Muscle of leg (tissue), 11 donors: Measurements from ENCODE around the gene MCHR1. TPM values are rescaled to one million over a fixed set of nuclear protein-coding genes. Genes with fewer than 3 reads are reported as not detected.
A peak's percentile ranks its signal among the peaks of the same experiment; 100 is the strongest.
"Not testable (repeated sequence)": the region's sequence is repeated elsewhere in the genome, so short reads cannot be mapped to it uniquely, and the experiment has no call there.

Experiments
- DNase-seq: peaks from one replicate; pipeline ENCODE4 v3.0.0; 2013
- H3K27ac ChIP-seq: one replicate; pipeline ENCODE4 v1.5.1; 2013; ENCODE audit warnings: mild to moderate bottlenecking, low read length, control low read depth
- H3K27me3 ChIP-seq: one replicate; pipeline ENCODE4 v1.6.1; 2013; ENCODE audit warnings: low read length; ENCODE audit not compliant: control insufficient read depth, insufficient read depth
- H3K36me3 ChIP-seq: one replicate; pipeline ENCODE4 v1.6.1; 2013; ENCODE audit warnings: low read length; ENCODE audit not compliant: control insufficient read depth, insufficient read depth
- H3K4me1 ChIP-seq: one replicate; pipeline ENCODE4 v1.6.1; 2013; ENCODE audit warnings: low read length; ENCODE audit not compliant: control insufficient read depth, insufficient read depth
- H3K4me3 ChIP-seq: one replicate; pipeline ENCODE4 v1.5.1; 2013; ENCODE audit warnings: low read length, control low read depth
- H3K9me3 ChIP-seq: replicated peaks from 2 replicates; pipeline ENCODE4 v1.6.1; 2013; ENCODE audit warnings: low read depth, low read length; ENCODE audit not compliant: control insufficient read depth
- WGBS: methylation state at CpG from one replicate; pipeline ENCODE4 v1.1.5; 2013; ENCODE audit warnings: missing lambda C conversion rate; ENCODE audit not compliant: insufficient coverage; 5-methylcytosine and 5-hydroxymethylcytosine counted together
- polyA plus RNA-seq, 8 donors: library from polyadenylated mRNA; unstranded; fragments of 120-200 nt; gene quantifications; one replicate each; pipeline versions ENCODE4 v1.2.1 to v1.2.3, GENCODE V29; 2013; ENCODE audit warnings: inconsistent platforms in 1 of 8, low replicate concordance in 1 of 8; ENCODE audit not compliant: insufficient read length in 8 of 8, insufficient read depth in 1 of 8
- total RNA-seq: library from RNA; stranded (reverse); fragments of 120-200 nt; gene quantifications from one replicate; pipeline ENCODE4 v1.2.4, GENCODE V29; 2013

MCHR1 gene
- total and polyA plus RNA-seq, 9 donors = 0.14 to 0.56 (median 0.26) TPM

DNA sequence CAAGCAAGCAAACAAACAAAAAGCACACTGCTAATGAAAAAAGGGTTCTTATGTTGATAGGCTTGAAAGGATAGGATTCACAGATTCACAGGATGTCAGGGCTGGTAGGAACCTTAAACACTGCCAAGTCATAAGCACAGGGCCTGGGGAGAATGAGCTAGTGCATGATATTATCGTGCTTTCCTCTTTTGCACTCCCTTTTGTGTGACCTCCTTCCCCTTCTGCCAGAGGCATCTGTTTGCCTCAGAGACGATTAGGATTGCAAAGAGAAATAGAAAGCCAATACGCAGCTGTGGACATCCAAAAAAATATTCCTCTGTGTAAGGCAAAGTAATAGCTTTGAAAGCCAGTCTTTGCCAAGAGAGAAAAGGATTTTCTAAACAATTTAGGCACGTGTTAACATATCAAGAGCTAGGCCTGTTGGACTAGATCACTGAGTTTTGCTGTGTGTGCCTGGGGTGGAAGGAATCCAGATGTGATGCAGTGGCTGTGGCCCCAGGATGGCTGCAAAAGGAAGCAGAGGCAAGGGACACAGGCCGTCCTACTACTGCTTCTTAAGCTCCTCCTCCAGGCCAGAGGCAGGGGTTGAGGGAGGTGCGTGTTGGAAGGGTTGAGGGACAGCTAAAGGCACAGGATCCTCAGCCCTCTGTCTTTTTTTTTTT, 30.6 kb downstream of the MCHR1 start:
- Histone ChIP-seq H3K27me3 (no peaks in the 10 kb centered on the region), H3K27ac (peak overlapping the region; percentile 67), H3K36me3 (no peaks in the 10 kb centered on the region), H3K4me1 (peaks cover 37% of the 10 kb centered on the region), H3K4me3 (no peak overlapping the region), H3K9me3 (peaks cover 4% of the 10 kb centered on the region)
- 0% methylated on average over 1 of the region's 6 CpGs for WGBS
- peak; percentile 95 for DNase-seq

GRCh38 chr22:40712311-40712710, 33.0 kb downstream of the MCHR1 start:
- peaks cover 38% of the 10 kb centered on the region for H3K4me1 ChIP-seq
- no peaks in the 10 kb centered on the region for H3K36me3 ChIP-seq
- H3K27ac ChIP-seq = no peak overlapping the region
- no peak for DNase-seq
- H3K9me3 ChIP-seq = no peaks in the 10 kb centered on the region
- H3K27me3 ChIP-seq = no peaks in the 10 kb centered on the region
- no peak overlapping the region for H3K4me3 ChIP-seq
- WGBS = 90% methylated on average over 2 of the region's 12 CpGs

GRCh38 chr22:40714499-40715337, 35.4 kb downstream of the MCHR1 start:
- H3K4me3 ChIP-seq = no peak overlapping the region
- H3K27me3 ChIP-seq = no peaks in the 10 kb centered on the region
- DNase-seq = peak; percentile 80
- H3K9me3 ChIP-seq = no peaks in the 10 kb centered on the region
- peaks cover 29% of the 10 kb centered on the region for H3K4me1 ChIP-seq
- WGBS = 0% methylated on average over 6 of the region's 13 CpGs
- no peaks in the 10 kb centered on the region for H3K36me3 ChIP-seq
- peak overlapping the region; percentile 62 for H3K27ac ChIP-seq

DNA sequence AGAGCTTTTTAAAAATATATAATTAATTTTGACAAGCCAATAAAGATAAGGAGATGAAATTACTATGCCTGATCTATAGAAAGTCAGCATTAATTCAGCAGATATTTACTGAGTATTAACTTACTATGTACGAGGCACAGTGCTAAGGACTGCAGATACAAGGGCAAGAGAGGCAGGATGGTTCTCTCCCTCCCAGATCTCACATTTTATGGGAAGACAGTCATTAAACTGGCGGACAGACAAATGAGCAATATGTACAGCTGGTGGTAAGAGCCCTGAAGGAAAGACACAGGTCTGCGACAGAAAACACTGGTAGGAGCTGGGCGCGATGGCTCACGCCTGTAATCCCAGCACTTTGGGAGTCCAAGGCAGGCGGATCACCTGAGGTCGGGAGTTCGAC, 36.8 kb downstream of the MCHR1 start:
- Histone ChIP-seq H3K27me3 (no peaks in the 10 kb centered on the region), H3K27ac (no peak overlapping the region), H3K36me3 (no peaks in the 10 kb centered on the region), H3K4me3 (no peak overlapping the region), H3K4me1 (peaks cover 23% of the 10 kb centered on the region), H3K9me3 (no peaks in the 10 kb centered on the region)
- DNase-seq = no peak
- 93% methylated on average over 3 of the region's 9 CpGs for WGBS

DNA sequence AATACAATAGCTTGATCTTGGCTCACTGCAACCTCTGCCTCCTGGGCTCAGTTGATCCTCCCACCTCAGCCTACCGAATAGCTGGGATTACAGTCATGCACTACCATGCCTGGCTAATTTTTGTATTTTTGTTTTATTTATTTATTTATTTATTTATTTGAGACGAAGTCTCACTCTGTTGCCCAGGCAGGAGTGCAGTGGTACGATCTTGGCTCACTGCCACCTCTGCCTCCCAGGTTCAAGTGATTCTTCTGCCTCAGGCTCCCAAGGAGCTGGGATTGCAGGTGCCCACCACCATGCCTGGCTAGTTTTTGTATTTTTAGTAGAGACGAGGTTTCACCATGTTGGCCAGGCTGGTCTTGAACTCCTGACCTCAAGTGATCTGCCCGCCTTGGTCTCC, 38.4 kb downstream of the MCHR1 start:
- peaks cover 14% of the 10 kb centered on the region for H3K4me1 ChIP-seq
- 80% methylated on average over 1 of the region's 5 CpGs for WGBS
- not testable (repeated sequence) for H3K9me3 ChIP-seq, H3K36me3 ChIP-seq, H3K27ac ChIP-seq, H3K27me3 ChIP-seq, H3K4me3 ChIP-seq, DNase-seq

DNA sequence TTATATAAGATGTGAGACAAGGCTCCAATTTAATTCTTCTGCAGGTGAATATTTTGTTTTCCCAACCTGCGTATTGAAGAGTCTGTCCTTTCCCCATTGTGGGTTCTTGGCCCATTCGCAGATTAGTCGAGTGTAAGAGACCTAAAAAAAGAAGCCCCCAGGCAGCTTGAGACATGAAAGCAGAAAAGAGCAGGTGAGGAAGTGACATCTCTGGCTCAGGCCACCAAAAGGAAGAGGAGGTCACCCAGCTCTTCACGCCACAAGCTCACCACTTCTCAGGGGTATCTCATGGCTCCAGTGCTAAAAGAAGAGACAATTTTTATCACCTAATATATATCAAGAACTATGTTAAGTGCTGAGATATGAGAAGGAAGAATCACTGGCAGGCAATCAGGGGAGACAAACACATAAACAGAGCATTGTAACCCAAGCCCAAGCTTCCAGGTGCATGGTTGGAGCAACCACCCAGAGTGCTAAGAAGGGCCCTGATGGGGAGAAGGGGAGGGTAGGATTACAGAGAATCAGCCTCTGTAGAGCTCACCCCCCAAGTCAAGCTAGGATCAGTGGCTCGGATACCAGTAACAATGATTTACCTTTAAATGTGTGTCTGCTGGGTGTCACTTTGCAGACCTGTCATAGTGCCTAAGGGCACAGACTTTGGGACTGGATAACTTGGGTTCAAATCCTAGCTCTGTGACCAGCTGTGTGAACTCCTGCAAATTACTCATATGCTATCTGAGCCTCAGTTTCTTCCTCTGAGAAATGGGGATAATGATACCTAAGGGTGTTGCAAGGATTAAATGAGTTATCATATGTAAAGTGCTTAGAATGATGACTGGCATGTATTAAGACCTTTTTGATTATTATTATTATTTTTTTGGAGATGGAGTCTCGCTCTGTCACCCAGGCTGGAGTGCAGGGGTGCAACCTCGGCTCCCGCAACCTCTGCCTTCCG, 39.2 kb downstream of the MCHR1 start:
- DNase-seq = no peak
- H3K27me3 ChIP-seq = no peaks in the 10 kb centered on the region
- H3K4me1 ChIP-seq = peaks cover 14% of the 10 kb centered on the region
- no peak overlapping the region for H3K27ac ChIP-seq
- H3K9me3 ChIP-seq = no peaks in the 10 kb centered on the region
- no peak overlapping the region for H3K4me3 ChIP-seq
- 40% methylated on average over 1 of the region's 9 CpGs for WGBS
- H3K36me3 ChIP-seq = no peaks in the 10 kb centered on the region

GRCh38 chr22:40719599-40719998, 40.3 kb downstream of the MCHR1 start:
- peaks cover 8% of the 10 kb centered on the region for H3K4me1 ChIP-seq
- H3K27ac ChIP-seq = no peak overlapping the region
- no peaks in the 10 kb centered on the region for H3K36me3 ChIP-seq
- no peaks in the 10 kb centered on the region for H3K9me3 ChIP-seq
- no peak overlapping the region for H3K4me3 ChIP-seq
- WGBS = 83% methylated on average over 5 of the region's 6 CpGs
- no peaks in the 10 kb centered on the region for H3K27me3 ChIP-seq
- no peak for DNase-seq

DNA sequence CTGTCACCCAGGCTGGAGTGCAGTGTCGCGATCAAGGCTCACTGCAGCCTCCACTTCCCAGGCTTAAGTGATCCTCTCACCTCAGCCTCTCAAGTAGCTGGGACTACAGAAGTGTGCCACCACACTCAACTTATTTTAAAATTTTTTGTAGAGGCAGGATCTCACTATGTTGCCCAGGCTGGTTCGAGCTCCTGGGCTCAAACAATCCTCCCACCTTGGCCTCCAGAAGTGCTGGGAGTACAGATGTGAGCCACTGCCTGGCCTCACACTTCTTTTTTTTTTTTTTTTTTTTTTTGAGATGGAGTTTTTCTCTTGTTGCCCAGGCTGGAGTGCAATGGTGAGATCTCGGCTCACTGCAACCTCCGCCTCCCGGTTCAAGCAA, 40.9 kb downstream of the MCHR1 start:
- not testable (repeated sequence) for H3K27ac ChIP-seq, DNase-seq, H3K4me1 ChIP-seq, H3K4me3 ChIP-seq, H3K9me3 ChIP-seq, H3K36me3 ChIP-seq, H3K27me3 ChIP-seq
- WGBS = no CpG with 5 or more reads among the region's 6 CpGs

GRCh38 chr22:40720538-40721256, 41.4 kb downstream of the MCHR1 start:
- no peak for DNase-seq

More at GRCh38 chr22:40720538-40721256, 41.4 kb downstream of the MCHR1 start:
- Histone ChIP-seq H3K27ac (no peak overlapping the region), H3K4me1 (peaks cover 5% of the 10 kb centered on the region), H3K27me3 (no peaks in the 10 kb centered on the region), H3K36me3 (no peaks in the 10 kb centered on the region), H3K4me3 (no peak overlapping the region), H3K9me3 (no peaks in the 10 kb centered on the region)
- WGBS = 27% methylated on average over 4 of the region's 11 CpGs
